GM23248 (cell line): ENCODE measurements around the gene ATP2C2. TPM values are rescaled to one million over a fixed set of nuclear protein-coding genes. Genes with fewer than 3 reads are reported as not detected.

Experiments used
- DNase-seq: peaks from one replicate; pipeline ENCODE4 v3.0.0-alpha.2; 2015
- H2AFZ ChIP-seq: fragments of 200-600 bp; sonication (generic); 2 replicates; pipeline ENCODE4 v1.6.1; 2016; ENCODE audit warnings: antibody characterized with exemption
- H3F3A ChIP-seq: fragments of 200-600 bp; sonication (generic); 2 replicates; pipeline ENCODE4 v1.6.1; 2016; ENCODE audit warnings: mild to moderate bottlenecking, antibody characterized with exemption, mixed run types; ENCODE audit not compliant: insufficient read depth
- H3K27ac ChIP-seq: fragments of 200-600 bp; sonication (generic); 2 replicates; pipeline ENCODE4 v1.5.1; 2016; ENCODE audit warnings: mild to moderate bottlenecking
- H3K27me3 ChIP-seq: fragments of 200-600 bp; sonication (generic); replicated peaks from 2 replicates; pipeline ENCODE4 v1.6.1; 2016; ENCODE audit warnings: mild to moderate bottlenecking; ENCODE audit not compliant: insufficient read depth
- H3K36me3 ChIP-seq: fragments of 200-600 bp; sonication (generic); 2 replicates; pipeline ENCODE4 v1.6.1; 2016; ENCODE audit warnings: low read depth, mild to moderate bottlenecking
- H3K4me1 ChIP-seq: fragments of 200-600 bp; sonication (generic); 2 replicates; pipeline ENCODE4 v1.6.1; 2016; ENCODE audit warnings: mild to moderate bottlenecking; ENCODE audit not compliant: insufficient read depth
- H3K4me2 ChIP-seq: fragments of 200-600 bp; sonication (generic); one replicate; pipeline ENCODE4 v1.6.1; 2016; ENCODE audit warnings: mild to moderate bottlenecking; ENCODE audit not compliant: unreplicated experiment
- H3K4me3 ChIP-seq: fragments of 200-600 bp; sonication (generic); 2 replicates; pipeline ENCODE4 v1.5.1; 2016; ENCODE audit warnings: mild to moderate bottlenecking
- H3K79me2 ChIP-seq: fragments of 200-600 bp; sonication (generic); 2 replicates; pipeline ENCODE4 v1.6.1; 2016; ENCODE audit warnings: mild to moderate bottlenecking; ENCODE audit not compliant: insufficient read depth
- H3K9ac ChIP-seq: fragments of 200-600 bp; sonication (generic); 2 replicates; pipeline ENCODE4 v1.6.1; 2016; ENCODE audit warnings: mild to moderate bottlenecking
- H3K9me2 ChIP-seq: fragments of 200-600 bp; sonication (generic); 2 replicates; pipeline ENCODE4 v1.6.1; 2016; ENCODE audit warnings: mixed run types, mild to moderate bottlenecking, moderate library complexity; ENCODE audit not compliant: insufficient read depth
- H3K9me3 ChIP-seq: fragments of 200-600 bp; sonication (generic); one replicate; pipeline ENCODE4 v1.6.1; 2017; ENCODE audit warnings: low read depth
- H4K20me1 ChIP-seq: fragments of 200-600 bp; sonication (generic); 2 replicates; pipeline ENCODE4 v1.6.0; 2016; ENCODE audit not compliant: insufficient read depth
- EZH2 ChIP-seq: fragments of 200-600 bp; sonication (generic); IDR thresholded peaks from 2 replicates; pipeline ENCODE4 v1.6.1; 2018; ENCODE audit warnings: antibody characterized with exemption, mild to moderate bottlenecking; ENCODE audit not compliant: insufficient read depth, poor library complexity, severe bottlenecking
- EZH2phosphoT487 ChIP-seq: fragments of 200-600 bp; sonication (generic); IDR thresholded peaks from 2 replicates; pipeline ENCODE4 v1.6.1; 2018; ENCODE audit warnings: antibody characterized with exemption, moderate library complexity, mild to moderate bottlenecking, low read depth; ENCODE audit not compliant: insufficient read depth
- WGBS, 2 experiments: methylation state at CpG; one replicate each; pipeline ENCODE4 v1.1.6; 2015 to 2017; ENCODE audit warnings: low lambda C conversion rate in 2 of 2, low coverage in 1 of 2; ENCODE audit errors: missing lambda C conversion rate in 2 of 2; 5-methylcytosine and 5-hydroxymethylcytosine counted together
- in situ Hi-C: fragments of 300-500 bp; cut with MboI; formaldehyde crosslinking; loops from 2 replicates; pipeline ENCODE4 v1.15.0; 2020
- polyA plus RNA-seq: library from polyadenylated mRNA; unstranded; fragments of >200 nt; fragmentation: Nextera tagmentation; extraction: Ambion mirVana; gene quantifications from 2 replicates; pipeline ENCODE4 v1.2.1, GENCODE V29; 2016
- total RNA-seq: library from RNA; depleted of rRNA; stranded (reverse); fragments of >200 nt; shearing (Covaris generic); gene quantifications from 2 replicates; pipeline ENCODE4 v1.2.3, GENCODE V29; 2014

Gene ATP2C2
- total and polyA plus RNA-seq, 2 experiments from 2014 or later, result 0.84 TPM; not detected in 1

DNA sequence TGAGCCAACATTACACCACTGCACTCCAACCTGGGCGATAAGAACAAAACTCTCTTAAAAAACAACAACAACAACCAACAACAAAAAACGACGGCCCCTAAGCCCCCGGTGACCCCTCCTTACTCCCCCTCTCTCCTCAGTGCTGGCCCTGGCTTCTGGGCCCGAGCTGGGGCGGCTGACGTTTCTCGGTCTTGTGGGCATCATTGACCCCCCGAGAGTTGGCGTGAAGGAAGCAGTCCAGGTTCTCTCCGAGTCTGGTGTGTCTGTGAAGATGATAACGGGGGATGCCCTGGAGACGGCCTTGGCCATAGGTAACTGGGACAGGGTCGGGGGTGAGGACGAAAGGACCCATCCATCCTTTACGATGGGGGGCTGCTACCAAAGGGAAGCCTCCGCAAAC lies 83.4 kb downstream of the ATP2C2 start:
- Histone ChIP-seq H3K9me3 (no peaks in the 10 kb centered on the region), H3K4me1 (peaks cover 5% of the 10 kb centered on the region), H3K27me3 (no peaks in the 10 kb centered on the region), H2AFZ (no peak overlapping the region), H3K79me2 (no peaks in the 10 kb centered on the region), H3K36me3 (no peaks in the 10 kb centered on the region), H3K9ac (no peak overlapping the region), H3K4me3 (no peak overlapping the region), H3K4me2 (no peak overlapping the region), H4K20me1 (no peaks in the 10 kb centered on the region), H3K27ac (no peak overlapping the region), H3F3A (0 out of 2 replicates have a peak, but pooled peaks cover 5% of the 10 kb centered on the region), H3K9me2 (no peaks in the 10 kb centered on the region)
- DNase-seq, result no peak
- WGBS, 2 experiments, result 76 to 82% methylated on average over 16 of the region's 17 CpGs
- in situ Hi-C loops, result no loop called here
- no peak for TF ChIP-seq EZH2
- TF ChIP-seq EZH2phosphoT487, result no peak

DNA sequence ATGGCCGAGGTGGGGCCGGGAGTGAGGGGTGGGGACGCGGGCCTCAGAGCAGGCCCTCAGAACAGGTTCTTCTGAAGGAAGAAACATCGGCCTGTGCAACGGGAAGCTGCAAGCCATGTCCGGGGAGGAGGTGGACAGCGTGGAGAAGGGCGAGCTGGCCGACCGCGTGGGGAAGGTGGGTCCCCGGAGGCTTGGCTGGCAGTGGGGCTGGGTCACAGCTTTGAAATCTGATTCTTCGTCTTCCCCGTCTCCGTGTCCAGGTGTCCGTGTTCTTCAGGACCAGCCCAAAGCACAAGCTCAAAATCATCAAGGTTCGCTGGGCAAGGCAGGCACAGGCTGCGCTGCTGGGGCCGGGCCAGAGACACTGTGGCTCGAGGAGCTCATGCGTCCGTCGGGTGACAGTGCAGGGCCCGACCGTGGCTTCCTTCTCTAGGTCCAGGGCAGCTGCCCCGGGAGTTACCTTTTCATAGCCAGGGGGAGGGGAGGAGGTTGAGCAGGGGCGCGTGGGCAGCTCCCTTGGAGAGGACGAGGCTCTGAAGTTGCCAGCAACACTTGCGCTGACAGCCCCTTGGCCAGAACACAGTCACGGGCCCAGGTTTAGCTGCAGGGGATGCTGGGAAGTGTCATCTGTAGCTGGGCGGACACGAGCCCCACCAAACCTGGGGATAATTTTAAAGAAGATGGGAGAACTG lies 84.9 kb downstream of the ATP2C2 start:
- no peak overlapping the region for H3K9ac ChIP-seq
- TF ChIP-seq EZH2, result no peak
- no peak for TF ChIP-seq EZH2phosphoT487
- no peaks in the 10 kb centered on the region for H3K9me2 ChIP-seq
- WGBS, 2 experiments, result 56 to 66% methylated on average over 30 to 34 of the region's 34 CpGs
- H3K27me3 ChIP-seq, result no peaks in the 10 kb centered on the region
- no peaks in the 10 kb centered on the region for H3K4me1 ChIP-seq
- in situ Hi-C loops, result no loop called here
- no peak overlapping the region for H3K4me3 ChIP-seq
- no peak overlapping the region for H2AFZ ChIP-seq
- no peak overlapping the region for H3K27ac ChIP-seq
- no peaks in the 10 kb centered on the region for H3F3A ChIP-seq
- no peak for DNase-seq
- H3K9me3 ChIP-seq, result no peaks in the 10 kb centered on the region
- H4K20me1 ChIP-seq, result no peaks in the 10 kb centered on the region
- H3K4me2 ChIP-seq, result no peak overlapping the region
- no peaks in the 10 kb centered on the region for H3K36me3 ChIP-seq
- H3K79me2 ChIP-seq, result no peaks in the 10 kb centered on the region

DNA sequence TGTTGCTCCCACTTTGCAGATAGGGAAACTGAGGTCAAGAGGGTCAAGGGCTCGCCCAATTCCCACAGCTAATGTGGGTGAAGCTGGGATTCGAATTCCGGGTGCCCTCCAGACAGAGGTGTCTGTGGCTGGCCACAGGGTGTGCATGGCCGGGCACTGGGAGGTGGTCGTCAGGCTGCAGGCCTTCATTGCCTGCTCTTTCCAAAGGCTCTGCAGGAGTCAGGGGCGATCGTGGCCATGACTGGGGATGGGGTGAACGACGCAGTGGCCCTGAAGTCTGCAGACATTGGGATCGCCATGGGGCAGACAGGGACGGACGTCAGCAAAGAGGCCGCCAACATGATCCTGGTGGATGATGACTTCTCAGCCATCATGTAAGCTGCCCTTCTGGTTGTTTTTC lies 86.3 kb downstream of the ATP2C2 start:
- DNase-seq, result no peak
- in situ Hi-C loops, result no loop called here
- H3K9ac ChIP-seq, result no peak overlapping the region
- no peak overlapping the region for H3K4me2 ChIP-seq
- H3K9me3 ChIP-seq, result no peaks in the 10 kb centered on the region
- H3K27ac ChIP-seq, result no peak overlapping the region
- no peak overlapping the region for H2AFZ ChIP-seq
- 94 to 98% methylated on average over 13 of the region's 13 CpGs for WGBS, 2 experiments
- H4K20me1 ChIP-seq, result no peaks in the 10 kb centered on the region
- TF ChIP-seq EZH2phosphoT487 (no peak), EZH2 (no peak)
- H3F3A ChIP-seq, result no peaks in the 10 kb centered on the region
- no peaks in the 10 kb centered on the region for H3K4me1 ChIP-seq
- H3K79me2 ChIP-seq, result no peaks in the 10 kb centered on the region
- no peaks in the 10 kb centered on the region for H3K27me3 ChIP-seq
- H3K9me2 ChIP-seq, result no peaks in the 10 kb centered on the region
- H3K4me3 ChIP-seq, result no peak overlapping the region
- no peaks in the 10 kb centered on the region; the same call in 1 of the 2 replicates for H3K36me3 ChIP-seq

DNA sequence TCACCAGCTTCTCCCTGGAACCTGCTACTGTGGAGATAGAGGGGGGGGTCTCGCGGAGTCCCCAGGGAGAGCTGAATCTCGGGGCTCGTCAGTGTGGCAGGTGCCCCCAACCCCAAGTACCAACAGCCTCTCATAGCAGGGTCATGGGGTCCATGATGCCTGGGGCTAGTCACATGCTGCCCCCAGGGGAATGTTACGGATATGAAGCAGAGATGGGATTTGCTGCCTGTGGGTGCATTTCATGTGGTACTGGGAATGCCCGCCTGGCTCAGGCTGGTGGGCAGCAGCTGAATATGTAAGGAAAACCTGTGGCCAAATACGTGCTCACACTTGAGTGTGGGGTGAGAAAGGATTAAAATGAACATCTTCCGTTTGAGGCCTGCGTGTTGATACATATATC lies 86.7 kb downstream of the ATP2C2 start:
- Histone ChIP-seq H3K4me2 (no peak overlapping the region), H3K79me2 (no peaks in the 10 kb centered on the region), H3K9ac (no peak overlapping the region), H4K20me1 (no peaks in the 10 kb centered on the region), H2AFZ (no peak overlapping the region), H3K4me3 (no peak overlapping the region), H3F3A (no peaks in the 10 kb centered on the region), H3K9me2 (no peaks in the 10 kb centered on the region), H3K27ac (no peak overlapping the region), H3K9me3 (no peaks in the 10 kb centered on the region), H3K36me3 (no peaks in the 10 kb centered on the region; the same call in 1 of the 2 replicates), H3K27me3 (no peaks in the 10 kb centered on the region), H3K4me1 (no peaks in the 10 kb centered on the region)
- WGBS, 2 experiments, result 96 to 98% methylated on average over 9 of the region's 9 CpGs
- DNase-seq, result no peak
- TF ChIP-seq EZH2phosphoT487 (no peak), EZH2 (no peak)
- in situ Hi-C loops, result no loop called here
